ENCODE measurements around the gene SCYL2.
"Not testable (repeated sequence)": the region's sequence is repeated elsewhere in the genome, so short reads cannot be mapped to it uniquely, and the experiment has no call there.

Gene SCYL2, protein sequence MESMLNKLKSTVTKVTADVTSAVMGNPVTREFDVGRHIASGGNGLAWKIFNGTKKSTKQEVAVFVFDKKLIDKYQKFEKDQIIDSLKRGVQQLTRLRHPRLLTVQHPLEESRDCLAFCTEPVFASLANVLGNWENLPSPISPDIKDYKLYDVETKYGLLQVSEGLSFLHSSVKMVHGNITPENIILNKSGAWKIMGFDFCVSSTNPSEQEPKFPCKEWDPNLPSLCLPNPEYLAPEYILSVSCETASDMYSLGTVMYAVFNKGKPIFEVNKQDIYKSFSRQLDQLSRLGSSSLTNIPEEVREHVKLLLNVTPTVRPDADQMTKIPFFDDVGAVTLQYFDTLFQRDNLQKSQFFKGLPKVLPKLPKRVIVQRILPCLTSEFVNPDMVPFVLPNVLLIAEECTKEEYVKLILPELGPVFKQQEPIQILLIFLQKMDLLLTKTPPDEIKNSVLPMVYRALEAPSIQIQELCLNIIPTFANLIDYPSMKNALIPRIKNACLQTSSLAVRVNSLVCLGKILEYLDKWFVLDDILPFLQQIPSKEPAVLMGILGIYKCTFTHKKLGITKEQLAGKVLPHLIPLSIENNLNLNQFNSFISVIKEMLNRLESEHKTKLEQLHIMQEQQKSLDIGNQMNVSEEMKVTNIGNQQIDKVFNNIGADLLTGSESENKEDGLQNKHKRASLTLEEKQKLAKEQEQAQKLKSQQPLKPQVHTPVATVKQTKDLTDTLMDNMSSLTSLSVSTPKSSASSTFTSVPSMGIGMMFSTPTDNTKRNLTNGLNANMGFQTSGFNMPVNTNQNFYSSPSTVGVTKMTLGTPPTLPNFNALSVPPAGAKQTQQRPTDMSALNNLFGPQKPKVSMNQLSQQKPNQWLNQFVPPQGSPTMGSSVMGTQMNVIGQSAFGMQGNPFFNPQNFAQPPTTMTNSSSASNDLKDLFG

DNA sequence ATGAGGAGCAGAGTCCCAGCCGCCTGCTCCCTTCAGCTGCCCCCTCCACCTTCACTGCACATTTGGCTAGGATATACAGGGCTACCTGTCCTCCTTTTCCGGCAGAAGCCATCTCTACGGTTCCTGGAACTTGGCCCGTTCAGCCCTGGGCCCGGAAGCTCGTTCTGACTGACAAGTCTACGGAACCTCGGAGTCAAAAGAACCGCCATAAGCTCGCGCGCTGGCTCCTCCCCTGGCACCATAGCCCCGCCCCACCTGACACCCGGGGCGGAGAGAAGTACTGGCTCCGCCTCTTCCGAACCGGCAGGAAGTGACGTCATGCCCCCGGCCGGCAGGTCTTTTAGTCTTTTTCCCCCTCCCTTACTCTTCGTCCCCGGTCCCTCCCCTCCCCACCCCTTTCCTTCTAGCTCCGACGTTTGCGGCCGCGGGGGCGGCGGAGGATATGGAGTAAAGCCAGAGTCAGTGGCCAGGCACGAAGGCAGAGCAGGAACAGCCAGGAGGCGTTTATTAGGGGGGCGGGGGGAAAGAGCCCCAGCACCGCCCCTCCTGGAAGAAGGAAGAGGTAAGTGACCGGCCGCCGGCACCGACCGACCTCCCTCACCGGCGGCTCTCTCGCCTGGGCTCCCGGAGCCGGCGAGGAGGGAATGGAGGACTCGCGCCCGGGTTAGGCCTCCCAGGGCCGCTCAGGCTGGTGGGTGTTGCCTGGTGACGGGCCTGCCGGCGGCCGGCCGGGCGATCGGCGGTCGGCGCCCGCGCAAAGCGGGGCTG is at the start of gene SCYL2, which contains the start of gene DEPDC4:
TSS of gene SCYL2 (plus strand) at position 343 of the 768 bp plus-strand sequence. CDS start 15,794 bp downstream, outside the sequence.
TSS of gene DEPDC4 (minus strand) at position 245 of the 768 bp plus-strand sequence. CDS start at position 242, 3 bp downstream.
- DNase-seq, result peak; percentile 89 to 91

GRCh38 chr12:100219328-100220109 is 47.5 kb upstream of the SCYL2 start:
- no peak for DNase-seq

GRCh38 chr12:100221523-100221922 is 45.5 kb upstream of the SCYL2 start:
- DNase-seq, result no peak

DNA sequence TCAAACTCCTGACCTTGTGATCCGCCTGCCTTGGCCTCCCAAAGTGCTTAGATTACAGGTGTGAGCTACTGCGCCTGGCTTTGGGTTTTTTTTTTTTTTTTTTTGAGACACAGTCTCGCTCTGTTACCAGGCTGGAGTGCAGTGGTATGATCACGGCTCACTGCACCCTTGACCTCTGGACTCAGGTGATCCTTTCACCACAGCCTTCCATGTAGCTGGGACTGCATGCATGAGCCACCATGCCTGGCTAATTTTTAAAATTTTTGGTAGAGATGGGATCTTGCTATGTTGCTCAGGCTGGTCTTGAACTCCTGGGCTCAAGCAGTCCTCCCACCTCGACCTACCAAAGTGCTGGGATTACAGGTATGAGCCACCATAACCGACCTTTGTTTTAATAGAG is 44.8 kb upstream of the SCYL2 start:
- not testable (repeated sequence) for DNase-seq

DNA sequence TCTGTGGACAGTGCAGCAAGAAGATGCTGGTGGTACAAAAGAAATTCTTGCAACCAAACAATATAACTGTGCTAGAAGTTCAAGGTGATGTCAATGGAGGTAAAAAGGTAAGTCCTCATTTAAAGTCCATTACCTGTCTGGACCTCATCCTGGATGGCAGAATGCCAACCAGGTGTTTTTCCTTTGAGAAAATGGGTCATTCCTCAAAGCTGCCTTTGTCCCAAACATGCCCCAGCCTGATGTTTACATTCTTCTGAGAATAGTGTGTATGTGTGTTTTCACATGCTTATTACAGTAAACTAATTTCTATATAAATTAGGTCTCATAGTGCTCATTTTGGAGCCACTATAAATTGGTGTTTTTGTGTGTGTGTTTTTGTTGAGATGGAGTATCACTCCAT is 41.5 kb upstream of the SCYL2 start:
- DNase-seq, result no peak

- no peak for DNase-seq
Measured at GRCh38 chr12:100229036-100229635, 37.8 kb upstream of the SCYL2 start.

- no peak for DNase-seq
Measured at GRCh38 chr12:100229876-100230275, 37.1 kb upstream of the SCYL2 start.

GRCh38 chr12:100231873-100232272 is 35.1 kb upstream of the SCYL2 start:
- not testable (repeated sequence) for DNase-seq

DNA sequence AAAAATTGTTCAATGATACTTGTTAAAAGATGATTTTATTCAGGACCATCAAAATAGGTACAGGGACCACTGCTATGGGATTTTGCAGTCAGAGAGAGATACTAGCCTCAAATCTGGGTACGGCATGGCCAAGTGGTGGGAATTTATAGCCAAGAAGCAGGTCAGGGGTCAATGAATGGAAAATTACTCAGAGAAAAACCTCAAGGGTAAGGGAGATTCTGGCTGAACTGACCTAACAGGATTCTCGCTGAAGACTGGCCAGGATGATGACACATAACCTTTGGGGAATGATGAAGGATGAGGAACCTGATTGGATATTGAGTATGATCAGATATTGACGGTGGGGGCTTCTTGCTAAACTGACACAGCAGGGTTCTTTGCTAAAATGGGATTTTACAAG is 32.8 kb upstream of the SCYL2 start:
- no peak for DNase-seq

DNA sequence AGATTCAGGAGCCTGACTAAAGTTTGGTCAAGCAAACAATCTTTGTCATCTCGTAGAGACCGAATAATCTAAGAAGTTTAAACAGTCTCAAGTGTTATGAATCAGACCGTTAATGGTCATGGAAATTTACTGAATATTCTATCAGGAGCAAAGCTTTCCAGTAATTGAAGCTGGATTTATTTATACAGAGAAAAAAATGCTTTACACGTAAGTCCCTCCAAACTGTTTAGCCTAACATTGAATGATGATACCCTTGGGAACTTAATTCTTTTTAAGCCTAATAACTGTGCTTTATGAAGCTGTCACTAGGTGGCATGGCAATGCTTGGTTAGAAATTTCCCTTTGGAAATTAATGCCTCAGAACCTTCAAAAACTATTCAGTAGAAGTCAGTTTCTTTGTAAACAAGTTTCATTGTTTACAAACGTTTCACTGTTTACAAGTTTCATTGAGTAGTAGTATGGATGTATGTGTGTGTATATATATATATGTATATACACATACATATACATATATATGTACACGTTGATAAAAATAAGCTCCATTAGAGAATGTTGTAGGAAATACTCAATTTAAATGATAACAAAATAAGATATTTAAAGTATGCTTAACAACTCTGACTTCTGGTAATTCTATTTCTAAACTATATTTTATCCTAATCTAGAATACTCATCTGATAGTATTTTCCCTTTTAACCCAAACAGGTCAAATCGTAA is 32.2 kb upstream of the SCYL2 start:
- no peak for DNase-seq

DNA sequence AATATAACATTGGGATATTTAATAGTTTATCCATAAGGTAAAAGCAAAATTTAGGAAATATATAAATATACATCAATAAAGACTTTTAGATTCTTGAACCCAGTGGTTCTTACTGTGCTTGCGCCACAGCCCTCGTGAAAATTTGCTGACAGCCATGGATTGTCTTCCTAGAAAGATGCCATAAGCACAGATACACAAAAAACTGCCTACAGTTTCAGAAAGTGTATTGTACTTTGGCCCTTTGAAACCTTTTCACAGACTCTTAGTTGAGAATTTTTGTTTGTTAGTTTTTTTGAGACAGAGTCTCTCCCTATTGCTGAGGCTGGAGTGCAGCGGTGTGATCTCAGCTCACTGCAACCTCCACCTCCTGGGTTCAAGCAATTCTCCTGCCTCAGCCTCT is 28.2 kb upstream of the SCYL2 start:
- DNase-seq, result no peak

GRCh38 chr12:100239589-100239988 is 27.4 kb upstream of the SCYL2 start:
- DNase-seq, result no peak

GRCh38 chr12:100243137-100243536 is 23.8 kb upstream of the SCYL2 start:
- DNase-seq, result no peak

GRCh38 chr12:100247765-100248164 is 19.2 kb upstream of the SCYL2 start:
- no peak for DNase-seq

- DNase-seq, result no peak
Measured at GRCh38 chr12:100248886-100249285, 18.1 kb upstream of the SCYL2 start.

DNA sequence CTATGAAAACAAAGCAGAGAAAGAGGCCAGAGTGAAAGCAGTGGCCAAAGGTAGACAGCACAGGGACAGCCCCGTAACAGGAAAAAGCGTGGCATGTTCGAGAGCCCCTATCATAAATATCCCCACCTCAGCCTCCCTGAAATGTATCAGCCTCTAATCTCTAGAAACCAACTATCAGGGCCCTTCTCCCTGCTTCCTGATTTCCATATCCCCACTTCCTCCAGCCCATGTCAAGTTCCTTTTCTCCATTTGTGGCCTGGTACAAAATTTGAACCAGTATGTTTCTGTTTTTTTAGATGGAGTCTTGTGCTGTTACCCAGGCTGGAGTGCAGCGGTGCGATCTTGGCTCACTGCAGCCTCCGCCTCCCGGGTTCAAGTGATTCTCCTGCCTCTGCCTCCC is 17.0 kb upstream of the SCYL2 start:
- no peak for DNase-seq

- DNase-seq, result no peak
Measured at GRCh38 chr12:100251917-100252316, 15.1 kb upstream of the SCYL2 start.

- DNase-seq, result no peak
Measured at GRCh38 chr12:100253437-100253836, 13.5 kb upstream of the SCYL2 start.

DNA sequence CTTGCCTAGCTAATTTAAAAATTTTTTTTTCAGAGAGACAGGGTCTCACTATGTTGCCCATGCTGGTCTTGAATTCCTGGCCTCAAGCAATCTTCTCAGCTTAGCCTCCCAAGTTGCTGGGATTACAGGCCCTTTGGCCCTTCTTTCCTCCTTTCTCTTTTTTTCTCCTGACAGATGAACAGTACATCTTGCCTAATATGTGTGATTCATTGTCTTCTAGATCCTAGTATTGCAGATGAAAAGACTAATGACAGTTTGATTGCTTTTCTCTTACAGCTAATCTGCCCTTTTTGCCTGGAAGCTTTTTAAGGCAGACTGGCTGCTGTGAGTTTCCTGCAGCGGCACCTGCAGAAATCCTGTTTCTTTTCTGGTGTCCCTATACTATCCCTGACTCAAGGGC is 12.1 kb upstream of the SCYL2 start:
- DNase-seq, result no peak

DNA sequence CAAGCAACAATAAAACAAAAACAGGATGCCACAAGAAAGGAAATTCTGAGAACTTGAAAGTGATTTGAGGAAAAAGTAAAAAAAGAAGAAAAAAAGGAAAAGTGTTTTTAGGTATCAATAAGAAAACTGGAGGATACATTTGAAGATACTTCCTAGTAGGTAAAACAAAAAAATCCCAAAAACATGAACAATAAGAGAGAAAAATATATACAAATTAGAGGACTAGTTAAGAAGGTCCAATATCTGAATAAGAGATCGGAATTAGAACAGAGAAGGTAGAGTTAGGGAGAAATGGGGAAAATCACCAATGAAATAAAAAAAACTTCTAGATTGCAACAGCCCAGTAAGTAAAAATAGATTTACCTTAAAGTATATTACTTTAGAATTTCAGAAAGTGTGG is 8.8 kb upstream of the SCYL2 start:
- DNase-seq, result no peak

GRCh38 chr12:100263131-100263530 is 3.8 kb upstream of the SCYL2 start:
- no peak for DNase-seq

Data from stimulated activated CD4-positive, alpha-beta T cell treated with anti-CD3 and anti-CD28 coated beads, Interleukin-4, amount 100 ng/mL, for 4 hours (primary cell).